Inferior parietal cortex (tissue), 1 donor: ENCODE measurements around the gene BUB1B.

ENCODE experiments used
- DNase-seq: peaks from one replicate; pipeline ENCODE4 v3.0.0-alpha.2; 2016; ENCODE audit errors: extremely low spot score

The BUB1B gene

GRCh38 chr15:40252438-40253166 lies 91.7 kb downstream of the BUB1B start:
- DNase-seq: no peak

DNA sequence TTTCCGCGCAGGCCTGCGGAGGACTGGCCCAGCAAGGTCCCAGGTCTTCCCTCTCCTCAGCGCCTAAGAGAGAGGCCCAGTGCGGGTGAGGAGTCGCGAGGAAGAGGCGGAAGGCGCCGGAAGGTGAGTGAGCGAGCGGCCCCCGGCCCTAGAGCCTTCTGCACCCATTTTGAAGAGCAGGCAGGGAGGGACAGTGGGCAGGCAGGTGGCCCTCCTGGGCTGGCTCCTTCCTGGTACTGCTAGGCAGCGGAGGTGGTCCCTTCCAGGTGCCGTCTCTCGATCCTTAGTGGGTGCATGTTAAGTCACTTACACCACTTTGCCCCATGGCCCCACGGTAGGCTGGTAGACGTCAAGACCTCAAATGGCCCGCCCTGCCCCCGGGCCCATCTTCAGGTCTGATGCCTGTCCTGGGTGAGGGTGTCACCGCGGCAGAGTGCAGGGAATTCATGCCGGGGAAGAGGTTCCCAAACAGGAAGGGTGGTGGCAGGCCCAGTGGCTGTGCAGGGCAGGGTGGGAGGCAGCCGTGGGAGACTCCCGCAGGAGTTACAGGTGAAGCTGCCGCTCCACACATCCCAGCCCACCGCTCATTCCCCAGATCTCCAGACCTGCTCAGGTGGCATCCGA lies 92.4 kb downstream of the BUB1B start:
- DNase-seq: no peak

DNA sequence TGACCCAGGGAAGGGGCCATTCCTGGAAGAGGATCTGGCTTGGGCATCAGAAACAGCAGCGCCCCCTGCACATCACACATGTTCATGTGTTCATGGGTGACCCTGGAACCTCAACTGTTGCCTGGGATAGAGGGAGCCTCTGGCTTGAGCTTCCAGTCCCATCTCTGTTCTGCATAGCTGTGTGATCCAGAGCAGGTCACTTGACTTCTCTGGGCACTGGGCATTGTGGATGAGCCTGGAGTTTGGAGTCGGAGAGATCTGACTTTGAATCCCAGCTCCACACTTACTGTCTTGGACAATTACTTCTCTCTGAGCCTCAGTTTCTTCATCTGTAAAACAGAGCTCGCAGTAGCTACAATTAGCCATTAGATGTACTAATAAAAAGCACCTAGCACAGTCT lies 93.6 kb downstream of the BUB1B start:
- DNase-seq: no peak

DNA sequence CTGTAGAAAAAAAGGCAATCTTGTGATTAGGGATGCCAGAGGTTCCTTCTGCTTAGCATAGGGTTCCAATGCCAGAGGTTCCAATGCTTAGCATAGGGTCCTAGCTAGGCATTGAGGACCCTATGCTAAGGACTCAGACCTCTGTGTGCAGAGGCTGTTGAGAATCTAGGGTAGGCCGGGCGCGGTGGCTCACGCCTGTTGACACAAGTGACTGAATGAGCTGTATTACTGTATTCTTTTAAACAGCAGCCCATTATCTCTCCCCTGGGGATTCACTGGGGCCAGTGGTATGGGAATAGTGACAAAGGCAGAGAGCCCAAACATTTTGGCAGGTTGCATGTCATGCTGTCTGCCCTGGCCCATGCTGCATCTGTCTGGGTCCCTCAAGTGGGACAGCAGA lies 94.2 kb downstream of the BUB1B start:
- DNase-seq: no peak

- DNase-seq: no peak
Observed at GRCh38 chr15:40256638-40257235, 95.9 kb downstream of the BUB1B start.

DNA sequence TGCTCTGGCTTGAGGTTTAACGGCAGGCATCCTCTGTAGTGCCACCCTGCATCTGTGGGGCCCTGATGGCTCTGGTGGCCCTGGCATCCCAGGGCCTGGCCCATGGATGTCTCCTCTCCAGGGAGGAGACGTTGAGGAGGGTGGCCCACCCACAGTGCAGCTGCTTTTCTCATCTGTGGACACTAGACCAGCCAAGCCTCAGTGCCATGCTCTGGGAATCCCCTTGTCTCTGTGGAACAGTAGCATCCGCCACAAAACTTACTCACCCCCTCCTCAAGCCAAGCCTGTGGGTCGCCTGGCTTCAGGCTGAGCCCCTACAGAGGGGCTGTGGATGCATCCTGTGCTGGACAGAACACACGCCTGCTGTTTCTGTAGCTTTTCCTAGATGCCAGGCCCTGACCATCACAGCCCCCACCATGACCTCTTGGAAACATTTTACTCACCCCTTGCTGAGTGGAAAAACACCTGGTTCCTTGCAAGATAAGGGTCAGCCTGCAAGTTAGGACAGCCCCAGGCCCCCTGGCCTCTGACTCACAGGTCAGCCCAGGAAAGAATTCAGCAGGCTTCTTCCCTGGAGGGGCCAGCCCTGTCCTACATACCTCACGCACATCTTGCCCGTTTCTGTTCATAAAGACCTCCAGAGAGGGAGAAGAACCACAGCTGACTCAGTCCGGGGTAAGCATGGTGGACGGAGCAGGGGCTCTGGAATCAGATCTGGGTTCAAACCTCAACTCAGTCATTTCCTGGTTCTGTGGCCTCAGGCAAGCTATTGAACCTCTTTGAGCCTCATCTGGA lies 97.0 kb downstream of the BUB1B start:
- DNase-seq: no peak

GRCh38 chr15:40258544-40258943 lies 97.7 kb downstream of the BUB1B start:
- DNase-seq: no peak

DNA sequence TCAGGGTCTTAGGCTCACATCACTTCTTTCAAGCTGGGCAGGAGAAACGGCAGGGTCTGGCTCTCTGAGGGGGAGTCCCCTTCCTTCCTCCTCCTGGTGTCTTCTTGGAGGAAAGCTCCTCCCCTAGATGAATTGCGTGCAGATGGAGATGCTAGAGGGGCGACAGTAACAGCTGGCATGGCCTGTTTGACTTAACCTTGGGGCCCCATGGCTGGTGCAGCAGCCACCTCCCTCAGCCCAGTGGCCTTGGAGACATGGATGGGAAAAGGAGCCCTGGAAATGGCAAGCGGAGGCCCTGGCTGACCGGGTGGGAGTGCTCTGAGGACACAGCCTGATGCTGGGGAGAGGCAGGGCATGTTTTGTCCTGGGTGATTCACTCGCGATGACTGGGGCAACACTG lies 98.2 kb downstream of the BUB1B start:
- DNase-seq: no peak

GRCh38 chr15:40263024-40263754 lies 102.3 kb downstream of the BUB1B start:
- no peak for DNase-seq

DNA sequence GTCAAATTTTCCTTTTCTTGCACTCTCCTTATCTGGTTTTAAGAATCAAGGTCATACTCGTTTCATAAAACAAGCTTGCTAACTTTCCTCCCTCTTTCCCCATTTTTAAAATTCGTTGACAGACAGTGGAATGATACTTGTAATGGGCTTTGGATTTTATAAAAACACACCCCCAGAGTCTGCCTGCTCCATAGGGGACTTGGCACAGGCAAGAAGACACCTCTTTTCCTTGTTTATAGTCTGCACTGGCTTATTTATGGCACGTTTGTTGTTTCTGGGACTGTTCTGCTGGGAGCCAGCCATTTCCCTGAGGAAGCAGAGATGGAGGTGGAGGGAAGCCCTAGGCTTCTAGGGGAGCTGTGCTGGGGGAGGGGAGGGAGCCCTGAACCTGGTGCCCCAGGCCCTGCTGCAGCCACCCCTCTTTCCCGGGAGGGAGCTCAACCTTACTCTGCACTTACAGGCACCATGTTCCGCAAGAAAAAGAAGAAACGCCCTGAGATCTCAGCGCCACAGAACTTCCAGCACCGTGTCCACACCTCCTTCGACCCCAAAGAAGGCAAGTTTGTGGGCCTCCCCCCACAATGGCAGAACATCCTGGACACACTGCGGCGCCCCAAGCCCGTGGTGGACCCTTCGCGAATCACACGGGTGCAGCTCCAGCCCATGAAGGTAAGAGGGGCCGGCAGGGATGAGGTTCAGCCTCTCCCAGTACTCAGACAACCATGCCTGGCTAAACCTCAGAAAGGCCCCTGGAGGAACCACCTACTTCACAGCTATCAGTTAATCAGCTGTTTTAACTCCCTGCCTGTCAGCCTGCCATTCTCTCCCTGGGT lies 103.7 kb downstream of the BUB1B start:
- no peak for DNase-seq

DNA sequence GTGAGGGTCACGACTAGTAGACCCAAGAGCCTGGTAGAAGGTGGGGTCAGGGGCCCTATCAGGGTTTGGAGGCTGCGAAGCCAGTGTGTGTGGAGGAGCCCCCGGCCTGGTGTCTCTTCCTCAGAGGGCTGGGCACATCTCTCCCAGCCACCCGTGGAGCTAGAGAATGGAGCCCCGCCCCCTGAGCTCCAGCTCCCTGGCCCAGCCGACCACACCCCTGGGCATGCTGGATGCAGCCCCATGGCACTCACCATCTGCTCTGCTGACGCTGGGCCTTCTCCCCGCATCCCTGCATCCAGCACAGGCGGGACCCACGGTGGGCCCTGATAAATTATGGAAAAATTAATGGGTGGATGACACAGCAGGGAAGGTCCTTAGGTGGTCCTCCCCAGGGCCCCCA lies 104.5 kb downstream of the BUB1B start:
- DNase-seq: no peak

- no peak for DNase-seq
Observed at GRCh38 chr15:40265875-40266274, 105.0 kb downstream of the BUB1B start.

DNA sequence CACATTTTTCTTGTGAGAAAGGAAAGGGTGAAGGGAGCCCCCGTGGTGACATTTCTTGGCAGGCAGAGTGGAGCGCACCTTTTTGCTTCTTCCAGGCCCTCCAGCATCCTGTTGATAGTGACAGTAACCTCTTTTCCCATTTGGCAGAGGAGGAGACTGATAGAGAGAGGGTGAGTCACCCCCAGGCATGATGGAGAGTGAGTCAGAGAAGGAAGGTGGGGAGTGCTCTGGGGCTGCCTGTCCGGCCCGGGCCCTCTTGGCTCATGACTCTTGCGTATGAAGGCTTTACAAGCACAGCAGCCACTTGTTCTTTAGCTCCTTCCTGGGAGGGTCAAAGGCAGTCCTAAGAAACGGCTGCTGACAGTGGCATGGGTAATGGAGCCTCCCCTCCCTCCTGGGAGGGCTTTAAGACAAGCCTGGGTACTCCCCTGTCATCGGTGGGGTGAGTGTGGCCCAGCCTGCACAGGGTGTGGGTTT lies 106.0 kb downstream of the BUB1B start:
- DNase-seq: no peak

- DNase-seq: no peak
Observed at GRCh38 chr15:40267670-40268069, 106.8 kb downstream of the BUB1B start.

- no peak for DNase-seq
Observed at GRCh38 chr15:40269604-40270003, 108.7 kb downstream of the BUB1B start.

DNA sequence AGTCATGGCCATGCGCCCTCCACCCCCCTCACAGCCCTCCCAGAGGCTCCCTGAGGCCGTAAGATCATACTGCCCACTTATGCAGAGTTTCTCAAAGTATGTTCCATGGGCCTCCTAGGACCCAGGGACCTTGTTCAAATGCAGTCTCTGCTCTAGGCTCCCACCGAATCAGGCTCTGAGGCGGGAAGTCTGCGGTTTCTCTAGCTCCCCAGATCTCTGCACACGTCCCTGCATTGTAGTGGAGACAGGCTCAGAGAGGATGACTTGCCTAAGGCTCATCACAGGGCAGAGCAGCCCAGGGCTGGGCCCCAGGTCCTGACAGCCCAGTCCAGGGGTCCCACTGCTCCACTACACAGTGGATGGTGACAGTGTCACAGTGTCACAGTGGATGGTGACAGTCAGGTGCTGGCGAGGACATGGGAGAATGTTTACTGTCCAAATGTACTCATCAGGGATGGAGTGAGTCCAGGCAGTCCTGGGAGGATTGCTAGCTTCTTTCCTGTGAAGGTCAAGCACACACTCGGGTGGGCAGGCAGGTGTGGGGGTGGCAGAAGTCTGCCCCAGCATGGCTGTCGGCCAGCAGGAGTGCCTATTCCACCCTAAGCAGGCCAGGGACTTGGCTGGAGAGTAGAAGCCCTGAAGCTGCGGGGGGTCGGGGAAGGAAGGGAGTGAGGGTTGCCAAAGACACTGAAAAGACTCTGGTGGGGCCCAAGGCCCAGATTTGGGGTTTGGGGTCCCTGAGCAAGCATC lies 109.6 kb downstream of the BUB1B start:
- no peak for DNase-seq
